Neural cell (in vitro differentiated cells): ENCODE measurements around the gene ITGAD.

ENCODE experiments used
- EP300 ChIP-seq: fragments of 450-650 bp; conservative IDR thresholded peaks from 2 replicates; pipeline ENCODE4 v1.6.1; 2014; ENCODE audit warnings: antibody characterized with exemption, mild to moderate bottlenecking, moderate library complexity; ENCODE audit not compliant: poor library complexity, severe bottlenecking
- EZH2 ChIP-seq: fragments of 200-600, 300-800 bp; shearing (Covaris generic), sonication (generic); IDR thresholded peaks from 2 replicates; pipeline ENCODE4 v1.6.1; 2014; ENCODE audit warnings: antibody characterized with exemption, low read length, borderline replicate concordance, mild to moderate bottlenecking; ENCODE audit not compliant: insufficient read depth, poor library complexity, severe bottlenecking
- POLR2AphosphoS5 ChIP-seq: IDR thresholded peaks from 2 replicates; pipeline ENCODE4 v1.6.1; 2012
- TAF1 ChIP-seq: IDR thresholded peaks from 2 replicates; pipeline ENCODE4 v1.6.1; 2012; ENCODE audit warnings: low read depth
- TF ChIP-seq, protein P1 (sequence below): fragments of 450-650 bp; IDR thresholded peaks from 2 replicates; pipeline ENCODE4 v1.5.1; 2014; ENCODE audit warnings: antibody characterized with exemption, mild to moderate bottlenecking, moderate library complexity; ENCODE audit not compliant: poor library complexity, severe bottlenecking

DNA sequence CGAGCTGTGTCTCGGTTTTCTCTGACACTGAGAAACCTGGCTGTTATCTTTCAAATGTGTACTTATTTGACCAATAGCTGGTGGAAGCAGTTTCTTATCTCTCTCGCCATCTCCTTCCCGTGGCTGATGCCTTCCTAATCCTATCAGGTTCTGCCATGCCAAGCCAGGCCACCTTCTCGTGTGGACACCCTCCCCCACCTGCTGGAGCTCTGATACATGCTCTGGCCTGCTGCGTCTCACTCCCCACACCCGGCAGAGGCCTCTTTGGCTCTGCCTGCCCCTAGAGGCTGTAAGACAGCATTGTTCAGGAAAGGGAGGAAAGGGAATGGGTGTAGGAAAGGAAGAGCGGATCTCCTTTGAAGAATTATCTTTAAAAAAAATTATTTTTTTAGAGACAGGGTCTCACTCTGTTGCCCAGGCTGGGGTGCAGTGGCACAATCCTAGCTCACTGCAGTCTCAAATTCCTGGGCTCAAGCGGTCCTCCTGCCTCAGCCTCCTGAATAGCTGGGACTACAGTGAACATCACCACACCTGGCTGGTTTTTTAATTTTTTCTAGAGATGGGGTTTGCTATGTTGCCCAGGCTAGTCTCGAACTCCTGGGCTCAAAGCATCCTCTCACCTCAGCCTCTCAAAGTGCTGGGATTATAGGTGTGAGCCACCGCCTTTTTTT lies 58.7 kb downstream of the ITGAD start:
- TF ChIP-seq, protein P1, sequence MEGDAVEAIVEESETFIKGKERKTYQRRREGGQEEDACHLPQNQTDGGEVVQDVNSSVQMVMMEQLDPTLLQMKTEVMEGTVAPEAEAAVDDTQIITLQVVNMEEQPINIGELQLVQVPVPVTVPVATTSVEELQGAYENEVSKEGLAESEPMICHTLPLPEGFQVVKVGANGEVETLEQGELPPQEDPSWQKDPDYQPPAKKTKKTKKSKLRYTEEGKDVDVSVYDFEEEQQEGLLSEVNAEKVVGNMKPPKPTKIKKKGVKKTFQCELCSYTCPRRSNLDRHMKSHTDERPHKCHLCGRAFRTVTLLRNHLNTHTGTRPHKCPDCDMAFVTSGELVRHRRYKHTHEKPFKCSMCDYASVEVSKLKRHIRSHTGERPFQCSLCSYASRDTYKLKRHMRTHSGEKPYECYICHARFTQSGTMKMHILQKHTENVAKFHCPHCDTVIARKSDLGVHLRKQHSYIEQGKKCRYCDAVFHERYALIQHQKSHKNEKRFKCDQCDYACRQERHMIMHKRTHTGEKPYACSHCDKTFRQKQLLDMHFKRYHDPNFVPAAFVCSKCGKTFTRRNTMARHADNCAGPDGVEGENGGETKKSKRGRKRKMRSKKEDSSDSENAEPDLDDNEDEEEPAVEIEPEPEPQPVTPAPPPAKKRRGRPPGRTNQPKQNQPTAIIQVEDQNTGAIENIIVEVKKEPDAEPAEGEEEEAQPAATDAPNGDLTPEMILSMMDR = peak; percentile 72
- no peak for TF ChIP-seq EP300
- TF ChIP-seq POLR2AphosphoS5 = no peak
- no peak for TF ChIP-seq EZH2
- TF ChIP-seq TAF1 = no peak
